Measurements from ENCODE around the gene TMEM218.
A peak's percentile ranks its signal among the peaks of the same experiment; 100 is the strongest.
"Not testable (repeated sequence)": the region's sequence is repeated elsewhere in the genome, so short reads cannot be mapped to it uniquely, and the experiment has no call there.

The TMEM218 gene

GRCh38 chr11:125064070-125064469, 47.4 kb downstream of the TMEM218 start:
- in situ Hi-C loops (cut with MboI; ENCODE audit: low pct_unique_long_range_greater_than_20kb, low sequenced_read_pairs): no loop called here
- DNase-seq: no peak

GRCh38 chr11:125063429-125064043, 47.9 kb downstream of the TMEM218 start:
- DNase-seq: peak; percentile 33
- in situ Hi-C loops (cut with MboI; ENCODE audit: low pct_unique_long_range_greater_than_20kb, low sequenced_read_pairs): no loop called here

DNA sequence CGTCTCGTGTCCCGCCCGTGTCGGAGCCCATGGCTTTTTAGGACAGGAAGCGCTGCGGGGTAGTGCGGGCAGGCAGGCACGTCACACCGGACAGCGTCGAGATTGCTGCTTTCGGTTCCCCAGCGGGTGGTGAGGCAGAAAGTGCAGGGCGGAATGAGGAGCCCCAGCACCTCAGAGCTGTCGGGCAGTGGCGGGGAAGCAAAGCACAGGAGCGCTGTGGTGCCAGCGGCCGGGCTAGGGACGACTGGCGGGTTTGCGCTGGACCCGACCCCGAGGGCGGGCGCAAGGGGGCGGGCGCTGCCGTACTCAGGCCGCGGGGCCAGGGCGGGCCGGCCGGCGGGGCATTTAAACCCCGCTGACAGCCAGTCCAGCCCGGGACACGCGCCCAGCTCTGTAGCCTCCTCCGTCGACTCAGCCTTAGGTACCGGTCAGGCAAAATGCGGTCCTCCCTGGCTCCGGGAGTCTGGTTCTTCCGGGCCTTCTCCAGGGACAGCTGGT, 48.4 kb downstream of the TMEM218 start, which contains the start of gene SLC37A2:
SLC37A2 (plus strand) TSS at position 375 of the 498 bp plus-strand sequence; CDS start at position 438, 63 bp downstream.
- DNase-seq: peak; percentile 68

GRCh38 chr11:125062218-125062930, 49.1 kb downstream of the TMEM218 start:
- no peak for DNase-seq
- in situ Hi-C loops (cut with MboI; ENCODE audit: low pct_unique_long_range_greater_than_20kb, low sequenced_read_pairs): no loop called here

More for the DNA sequence above, 48.4 kb downstream of the TMEM218 start, which contains the start of gene SLC37A2:
- in situ Hi-C loops (cut with MboI; ENCODE audit: low pct_unique_long_range_greater_than_20kb, low sequenced_read_pairs): no loop called here

- in situ Hi-C loops (cut with MboI; ENCODE audit: low pct_unique_long_range_greater_than_20kb, low sequenced_read_pairs): no loop called here
- DNase-seq: no peak
Measured at GRCh38 chr11:125061281-125061680, 50.1 kb downstream of the TMEM218 start.

DNA sequence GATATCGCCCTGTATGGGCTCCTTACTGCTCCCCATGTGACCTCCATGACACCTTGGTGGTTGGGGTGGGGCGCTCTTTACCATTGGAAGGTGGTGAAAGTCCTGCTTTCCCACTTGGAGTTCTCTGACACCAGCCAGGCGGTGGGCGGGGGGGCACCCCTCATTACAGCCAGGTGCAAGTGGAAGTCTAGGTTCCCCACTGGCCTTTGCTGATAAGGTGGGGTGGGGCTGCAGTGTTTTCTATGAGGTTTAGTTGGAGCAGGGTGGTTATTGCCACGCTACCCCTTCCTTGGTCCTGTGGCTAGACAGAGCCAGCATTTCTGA, 53.8 kb downstream of the TMEM218 start:
- in situ Hi-C loops (cut with MboI; ENCODE audit: low pct_unique_long_range_greater_than_20kb, low sequenced_read_pairs): no loop called here
- no peak for DNase-seq

- no peak for DNase-seq
- in situ Hi-C loops (cut with MboI; ENCODE audit: low pct_unique_long_range_greater_than_20kb, low sequenced_read_pairs): no loop called here
Measured at GRCh38 chr11:125056931-125057692, 54.3 kb downstream of the TMEM218 start.

DNA sequence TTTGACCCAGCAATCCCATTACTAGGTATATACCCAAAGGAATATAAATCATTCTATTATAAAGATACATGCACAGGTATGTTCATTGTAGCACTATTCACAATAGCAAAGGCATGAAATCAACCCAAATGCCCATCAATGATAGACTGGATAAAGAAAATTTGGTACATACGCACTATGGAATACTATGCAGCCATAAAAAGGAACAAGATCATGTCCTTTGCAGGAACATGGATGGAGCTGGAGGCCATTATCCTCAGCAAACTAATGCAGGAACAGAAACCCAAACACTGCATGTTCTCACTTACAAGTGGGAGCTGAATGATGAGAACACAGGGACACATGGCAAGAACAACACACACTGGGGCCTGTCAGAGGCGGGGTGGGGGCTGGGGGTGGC, 55.3 kb downstream of the TMEM218 start:
- DNase-seq; in situ Hi-C loops (cut with MboI; ENCODE audit: low pct_unique_long_range_greater_than_20kb, low sequenced_read_pairs): not testable (repeated sequence)

GRCh38 chr11:125055107-125055715, 56.2 kb downstream of the TMEM218 start:
- in situ Hi-C loops (cut with MboI; ENCODE audit: low pct_unique_long_range_greater_than_20kb, low sequenced_read_pairs): no loop called here
- no peak for DNase-seq

DNA sequence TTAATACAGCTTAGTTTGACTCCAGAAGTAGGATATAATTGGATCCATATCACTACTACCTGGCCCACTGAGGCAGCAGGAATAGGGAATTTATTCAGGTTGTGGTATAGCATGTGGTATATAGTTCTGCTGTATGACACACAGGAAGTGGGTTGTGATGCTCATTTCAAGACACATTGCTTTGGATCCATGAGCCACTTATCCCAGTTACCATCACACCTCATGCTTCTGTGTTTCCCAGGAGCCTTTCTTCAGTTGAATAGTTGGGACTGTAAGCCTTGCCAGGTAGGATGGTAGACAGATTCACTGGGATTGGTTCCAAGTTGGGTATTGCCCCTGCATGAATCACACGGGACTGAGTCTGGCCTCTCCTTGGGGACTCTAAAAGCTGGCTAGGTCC, 58.3 kb downstream of the TMEM218 start:
- no peak for DNase-seq
- in situ Hi-C loops (cut with MboI; ENCODE audit: low pct_unique_long_range_greater_than_20kb, low sequenced_read_pairs): no loop called here

DNA sequence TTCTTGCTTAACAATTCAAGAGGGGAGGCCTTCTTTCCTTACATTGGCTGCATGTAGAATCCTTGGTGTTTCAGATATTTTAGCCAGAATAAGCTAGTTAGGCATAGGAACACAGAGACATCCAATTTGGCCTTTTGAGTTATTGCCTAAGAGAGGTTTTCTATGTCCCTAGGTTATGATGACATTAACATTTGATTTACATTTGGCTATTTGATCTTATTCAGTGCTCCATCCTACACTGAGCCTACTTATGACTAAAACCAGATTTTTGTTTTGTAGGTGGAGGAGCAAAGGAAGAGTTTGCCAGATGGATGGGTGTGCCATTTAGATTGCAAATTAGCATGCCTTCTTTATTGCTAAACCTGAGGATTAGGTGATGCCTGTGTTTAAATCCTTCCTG, 59.4 kb downstream of the TMEM218 start:
- in situ Hi-C loops (cut with MboI; ENCODE audit: low pct_unique_long_range_greater_than_20kb, low sequenced_read_pairs): no loop called here
- DNase-seq: no peak

- no peak for DNase-seq
- in situ Hi-C loops (cut with MboI; ENCODE audit: low pct_unique_long_range_greater_than_20kb, low sequenced_read_pairs): no loop called here
Measured at GRCh38 chr11:125049164-125049792, 62.1 kb downstream of the TMEM218 start.
